Measurements from ENCODE around the gene DDX59.

The DDX59 gene

GRCh38 chr1:200673952-200674823 lies 4.5 kb upstream of the DDX59 start:
- no peak for DNase-seq (ENCODE audit: low read depth)
- no peak overlapping the region for H3K4me3 ChIP-seq (ENCODE audit: control insufficient read depth, low read depth, low read length)
- TF ChIP-seq CTCF (conservative IDR thresholded peaks at IDR 0.05; ENCODE audit: control insufficient read depth, insufficient read depth, low read depth, low read length), result no peak

DNA sequence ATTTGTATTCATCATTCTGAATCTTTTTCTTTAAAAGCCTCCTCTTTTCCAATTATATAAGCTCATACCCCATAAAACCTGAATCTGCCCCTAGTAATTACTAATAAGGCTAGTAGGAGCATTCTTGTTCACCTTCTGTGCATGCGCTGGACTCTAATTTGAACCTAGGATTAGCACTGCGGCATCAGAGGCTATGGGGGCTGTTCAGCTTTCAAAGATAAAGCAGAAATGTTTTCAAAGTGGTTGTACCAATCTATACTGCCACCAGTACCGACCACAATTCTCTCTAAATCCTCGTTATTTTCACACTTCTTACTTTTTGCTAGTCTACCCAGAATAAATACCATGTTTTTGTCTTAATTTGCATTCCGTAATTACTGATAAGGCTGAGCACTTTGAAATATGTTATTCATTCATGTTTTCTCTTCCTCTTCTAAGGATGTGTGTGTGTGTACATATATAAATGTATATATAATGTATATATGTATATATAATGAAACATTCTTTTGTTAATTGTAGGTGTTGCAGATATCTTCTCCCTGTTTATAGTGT lies 1.6 kb upstream of the DDX59 start:
- DNase-seq (ENCODE audit: low read depth), result no peak
- TF ChIP-seq CTCF (conservative IDR thresholded peaks at IDR 0.05; ENCODE audit: control insufficient read depth, insufficient read depth, low read depth, low read length), result no peak
- no peak overlapping the region for H3K4me3 ChIP-seq (ENCODE audit: control insufficient read depth, low read depth, low read length)

DNA sequence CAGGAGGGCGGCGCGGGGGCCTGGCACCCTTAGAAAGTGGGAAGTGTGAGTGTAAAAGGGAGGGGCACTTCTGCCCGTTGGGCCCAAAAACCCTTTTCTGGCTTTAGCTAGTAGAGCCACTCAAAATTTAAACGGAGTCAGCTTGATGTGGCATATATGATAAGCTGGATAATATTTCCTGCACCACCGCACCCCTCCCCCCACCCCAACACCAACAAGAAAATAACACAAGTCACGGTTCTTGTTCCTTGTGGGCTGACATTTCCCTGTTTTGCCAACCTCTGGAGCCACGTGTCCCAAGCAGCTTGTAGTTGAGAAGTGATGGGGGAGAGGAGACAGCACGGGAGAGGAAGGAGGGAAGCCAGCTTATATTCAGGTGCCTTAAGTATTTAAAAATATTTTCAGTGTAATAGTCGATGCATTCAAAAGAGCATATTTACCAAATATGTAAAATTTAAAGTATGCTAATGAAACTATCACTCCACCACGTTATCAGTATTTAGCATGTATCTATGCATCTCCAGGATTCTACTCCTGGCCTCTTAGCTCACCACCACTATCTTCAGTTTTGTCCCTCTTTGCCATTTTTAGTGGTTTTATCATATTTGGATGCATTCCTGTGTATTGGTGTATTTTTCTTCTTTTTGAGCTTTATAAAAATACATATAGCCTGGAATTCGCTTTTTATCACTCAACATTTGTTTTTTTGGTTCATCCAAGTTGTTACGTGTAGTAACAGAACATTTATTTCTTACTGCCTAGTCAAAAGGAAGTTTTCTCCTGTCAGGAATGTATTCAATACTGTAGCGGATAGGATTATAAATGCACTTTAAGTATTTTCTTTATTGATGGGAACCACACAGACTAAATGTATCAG lies 773 bp upstream of the DDX59 start:
- DNase-seq (ENCODE audit: low read depth), result peak; percentile 85
- peak overlapping the region; percentile 60 for H3K4me3 ChIP-seq (ENCODE audit: control insufficient read depth, low read depth, low read length)
- TF ChIP-seq CTCF (conservative IDR thresholded peaks at IDR 0.05; ENCODE audit: control insufficient read depth, insufficient read depth, low read depth, low read length), result no peak

DNA sequence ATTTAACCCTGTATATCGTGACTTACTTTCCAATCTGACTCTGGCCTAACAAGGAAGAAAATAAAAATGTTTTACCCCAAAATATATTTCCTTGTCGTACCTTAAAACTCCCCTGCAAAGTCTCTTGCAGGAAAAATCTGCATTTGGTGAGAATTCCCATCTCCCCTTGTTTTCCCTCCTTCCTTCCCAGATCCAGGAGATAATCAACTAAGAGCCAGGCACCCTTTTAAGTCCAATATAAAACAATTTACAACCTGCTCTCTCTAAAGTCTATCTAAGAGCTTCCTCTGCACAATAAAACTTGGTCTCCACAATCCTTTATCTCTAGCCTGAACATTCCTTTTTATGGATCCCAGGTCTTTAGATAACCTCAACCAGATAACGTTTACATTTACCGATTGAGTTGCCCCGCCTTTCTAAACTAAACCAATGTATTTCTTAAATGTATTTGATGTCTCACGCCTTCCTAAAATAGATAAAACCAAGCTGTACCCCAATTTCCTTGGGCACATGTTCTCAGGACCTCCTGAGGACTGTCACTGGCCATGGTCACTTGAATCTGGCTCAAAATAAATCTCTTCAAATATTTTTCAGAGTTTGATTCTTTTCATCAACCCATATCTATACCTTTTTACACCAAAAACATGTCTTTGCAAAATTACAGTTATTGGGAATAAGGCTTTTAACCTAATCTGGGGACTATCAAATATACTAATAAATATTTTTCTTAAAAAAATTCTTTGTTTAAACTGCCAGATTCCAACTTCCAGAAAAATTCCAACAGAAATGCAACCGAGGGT lies 993 bp downstream of the DDX59 start:
- DNase-seq (ENCODE audit: low read depth), result no peak
- H3K4me3 ChIP-seq (ENCODE audit: control insufficient read depth, low read depth, low read length), result peak overlapping the region; percentile 60
- TF ChIP-seq CTCF (conservative IDR thresholded peaks at IDR 0.05; ENCODE audit: control insufficient read depth, insufficient read depth, low read depth, low read length), result no peak

DNA sequence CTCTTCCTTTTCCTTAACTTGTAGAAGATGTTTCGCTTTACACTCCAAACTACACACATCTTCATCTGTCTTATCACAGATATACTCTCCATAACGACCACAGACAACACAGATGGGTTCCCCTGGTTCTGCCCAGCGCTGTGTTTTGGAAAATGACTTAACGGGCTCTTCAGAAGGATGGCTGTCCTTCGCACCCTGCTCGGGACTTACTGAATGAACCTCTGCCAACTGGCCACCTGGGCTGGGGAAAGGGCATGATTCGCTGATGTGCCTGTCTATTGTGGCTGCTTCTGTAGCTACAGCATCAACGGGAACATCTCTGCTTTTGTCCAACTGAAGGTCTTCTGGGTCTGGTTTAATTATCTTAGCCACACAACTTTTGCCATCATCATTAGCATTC lies 3.4 kb downstream of the DDX59 start:
- H3K4me3 ChIP-seq (ENCODE audit: control insufficient read depth, low read depth, low read length), result no peak overlapping the region
- TF ChIP-seq CTCF (conservative IDR thresholded peaks at IDR 0.05; ENCODE audit: control insufficient read depth, insufficient read depth, low read depth, low read length), result no peak
- DNase-seq (ENCODE audit: low read depth), result no peak

DNA sequence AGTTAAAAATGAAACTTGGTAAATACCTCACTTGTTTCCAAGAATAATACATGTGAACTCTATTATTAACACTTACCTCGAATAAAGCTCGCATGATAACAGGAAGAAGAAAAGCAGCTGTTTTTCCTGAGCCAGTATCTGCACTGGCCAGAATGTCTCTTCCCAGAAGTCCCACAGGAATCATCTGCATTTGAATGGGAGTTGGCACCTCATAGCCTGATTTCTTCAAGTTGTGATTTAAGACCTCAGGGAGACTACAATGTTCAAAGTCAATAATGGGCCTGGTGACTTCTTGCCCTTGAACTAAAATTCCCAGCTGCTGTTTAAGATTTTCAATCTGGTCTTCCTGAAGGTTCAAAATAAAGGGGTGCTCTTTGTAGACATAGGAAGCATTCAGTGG lies 3.8 kb downstream of the DDX59 start:
- peak; percentile 49 for DNase-seq (ENCODE audit: low read depth)
- no peak for TF ChIP-seq CTCF (conservative IDR thresholded peaks at IDR 0.05; ENCODE audit: control insufficient read depth, insufficient read depth, low read depth, low read length)
- no peak overlapping the region for H3K4me3 ChIP-seq (ENCODE audit: control insufficient read depth, low read depth, low read length)

Measured in fibroblast of mammary gland (primary cell).